IPS-18c (cell line): ENCODE results near the gene DEFB128.

ENCODE experiments used
- H3K4me3 ChIP-seq: 2 replicates; pipeline ENCODE4 v1.7.0; 2013; ENCODE audit warnings: low read depth, mild to moderate bottlenecking, low read length, moderate library complexity; ENCODE audit not compliant: insufficient read depth
- H3K9me3 ChIP-seq: one replicate; pipeline ENCODE4 v1.6.1; 2013; ENCODE audit warnings: mild to moderate bottlenecking, low read length, moderate library complexity; ENCODE audit not compliant: control insufficient read depth, insufficient read depth

The DEFB128 gene

GRCh38 chr20:187733-188132 lies 1.8 kb downstream of the DEFB128 start:
- H3K4me3 ChIP-seq = no peak overlapping the region
- peaks cover 2% of the 10 kb centered on the region for H3K9me3 ChIP-seq

GRCh38 chr20:184288-184687 lies 5.2 kb downstream of the DEFB128 start:
- Histone ChIP-seq H3K9me3 (peaks cover 1% of the 10 kb centered on the region), H3K4me3 (no peak overlapping the region)

- Histone ChIP-seq H3K9me3 (no peaks in the 10 kb centered on the region), H3K4me3 (no peak overlapping the region)
These were observed 20.6 kb downstream of the DEFB128 start for GRCh38 chr20:168876-169275.

DNA sequence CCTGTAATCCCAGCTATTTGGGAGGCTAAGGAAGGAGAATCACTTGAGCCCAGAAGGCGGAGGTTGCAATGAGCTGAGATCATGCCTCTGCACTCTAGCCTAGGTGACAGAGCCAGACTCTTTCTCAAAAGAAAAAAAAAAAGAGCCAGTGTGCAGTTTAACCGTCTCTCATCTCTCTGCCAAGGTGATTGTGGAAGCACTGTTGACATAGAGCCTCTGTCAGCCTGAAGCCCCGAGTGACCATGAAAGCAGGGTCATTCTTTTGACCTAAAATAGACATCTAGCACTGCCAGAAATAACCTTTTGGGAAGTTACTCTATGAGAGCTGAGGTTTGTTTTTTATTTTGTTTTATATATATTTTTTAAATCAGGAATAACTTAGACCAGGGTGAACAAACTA lies 24.9 kb downstream of the DEFB128 start:
- Histone ChIP-seq H3K9me3 (no peaks in the 10 kb centered on the region), H3K4me3 (no peak overlapping the region)

- H3K9me3 ChIP-seq = no peaks in the 10 kb centered on the region
- H3K4me3 ChIP-seq = no peak within 1 kb of the TSS
These were observed 32.4 kb downstream of the DEFB128 start, which contains the start of gene DEFB127 for GRCh38 chr20:157154-157553. DEFB127 (plus strand) TSS chr20:157454; CDS start chr20:157545, 91 bp downstream.

GRCh38 chr20:152131-152530 lies 37.4 kb downstream of the DEFB128 start:
- Histone ChIP-seq H3K9me3 (no peaks in the 10 kb centered on the region), H3K4me3 (no peak overlapping the region)

DNA sequence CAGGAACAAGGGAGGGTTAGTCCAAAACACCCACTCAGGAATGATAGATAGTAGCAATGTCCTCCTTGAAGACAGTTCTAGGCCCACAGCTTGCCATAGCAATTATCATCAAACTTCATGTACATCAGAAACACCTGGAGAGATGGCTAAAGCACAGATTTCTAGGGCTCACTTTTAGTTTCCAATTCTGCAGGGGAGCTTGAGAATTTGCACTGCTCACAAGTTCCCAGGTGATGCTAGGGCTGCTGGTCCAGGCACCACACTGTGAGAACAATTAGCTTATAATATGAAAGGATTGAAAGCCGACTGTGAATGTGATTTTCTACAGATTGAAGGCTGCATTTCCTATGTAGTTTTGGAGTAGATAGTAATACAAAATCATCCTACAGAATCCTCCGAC lies 43.6 kb downstream of the DEFB128 start:
- H3K9me3 ChIP-seq = no peaks in the 10 kb centered on the region

GRCh38 chr20:142290-142689 lies 47.2 kb downstream of the DEFB128 start, which contains the start of gene DEFB126:
DEFB126 (plus strand) TSS chr20:142590; CDS start chr20:142629, 39 bp downstream.
- no peak within 1 kb of the TSS for H3K4me3 ChIP-seq
- H3K9me3 ChIP-seq = no peaks in the 10 kb centered on the region

More for the DNA sequence above, 43.6 kb downstream of the DEFB128 start:
- H3K4me3 ChIP-seq = no peak overlapping the region
